GM20431 (cell line): ENCODE measurements around the gene TM9SF3.

Source experiments
- in situ Hi-C: fragments of 300-500 bp; cut with MseI, MboI; formaldehyde crosslinking; loops from one replicate; pipeline ENCODE4 v1.15.0; 2020; ENCODE audit warnings: low sequenced_read_pairs; ENCODE audit not compliant: unreplicated experiment

Gene TM9SF3

GRCh38 chr10:96608262-96608661 is 21.4 kb upstream of the TM9SF3 start:
- in situ Hi-C loops = loop anchor here (25.0 kb wide), 1 partner anchor 221 kb away; no protein-coding TSS in a partner anchor

- in situ Hi-C loops = loop anchor here (25.0 kb wide), 1 partner anchor 220 kb away; no protein-coding TSS in a partner anchor
Observed at GRCh38 chr10:96606946-96607345, 20.1 kb upstream of the TM9SF3 start.

- in situ Hi-C loops = loop anchor here (25.0 kb wide), 1 partner anchor 219 kb away; no protein-coding TSS in a partner anchor
Observed at GRCh38 chr10:96606216-96606615, 19.4 kb upstream of the TM9SF3 start.

GRCh38 chr10:96600337-96600736 is 13.5 kb upstream of the TM9SF3 start:
- in situ Hi-C loops = loop anchor here (25.0 kb wide), 1 partner anchor 213 kb away; no protein-coding TSS in a partner anchor

- in situ Hi-C loops = no loop called here
Observed at GRCh38 chr10:96598846-96599245, 12.0 kb upstream of the TM9SF3 start.

- in situ Hi-C loops = no loop called here
Observed at GRCh38 chr10:96596422-96597407, 9.9 kb upstream of the TM9SF3 start.

- in situ Hi-C loops = no loop called here
Observed at GRCh38 chr10:96595741-96596140, 8.9 kb upstream of the TM9SF3 start.

- in situ Hi-C loops = no loop called here
Observed at GRCh38 chr10:96591946-96592345, 5.1 kb upstream of the TM9SF3 start.

- in situ Hi-C loops = no loop called here
Observed at GRCh38 chr10:96588616-96589419, 2.0 kb upstream of the TM9SF3 start.

GRCh38 chr10:96588060-96588554 is 1.3 kb upstream of the TM9SF3 start:
- in situ Hi-C loops = no loop called here

GRCh38 chr10:96587264-96588059 is 650 bp upstream of the TM9SF3 start:
- in situ Hi-C loops = no loop called here

- in situ Hi-C loops = no loop called here
Observed at GRCh38 chr10:96585736-96586418, 935 bp downstream of the TM9SF3 start.

GRCh38 chr10:96584474-96584873 is 2.3 kb downstream of the TM9SF3 start:
- in situ Hi-C loops = no loop called here

GRCh38 chr10:96584035-96584434 is 2.8 kb downstream of the TM9SF3 start:
- in situ Hi-C loops = no loop called here

GRCh38 chr10:96579133-96579532 is 7.7 kb downstream of the TM9SF3 start:
- in situ Hi-C loops = no loop called here

GRCh38 chr10:96578633-96579032 is 8.2 kb downstream of the TM9SF3 start:
- in situ Hi-C loops = no loop called here

- in situ Hi-C loops = no loop called here
Observed at GRCh38 chr10:96578022-96578421, 8.8 kb downstream of the TM9SF3 start.

- in situ Hi-C loops = no loop called here
Observed at GRCh38 chr10:96577069-96577468, 9.7 kb downstream of the TM9SF3 start.
